ENCODE results near the gene GABRP.
"Not testable (repeated sequence)": the region's sequence is repeated elsewhere in the genome, so short reads cannot be mapped to it uniquely, and the experiment has no call there.

GABRP gene, protein sequence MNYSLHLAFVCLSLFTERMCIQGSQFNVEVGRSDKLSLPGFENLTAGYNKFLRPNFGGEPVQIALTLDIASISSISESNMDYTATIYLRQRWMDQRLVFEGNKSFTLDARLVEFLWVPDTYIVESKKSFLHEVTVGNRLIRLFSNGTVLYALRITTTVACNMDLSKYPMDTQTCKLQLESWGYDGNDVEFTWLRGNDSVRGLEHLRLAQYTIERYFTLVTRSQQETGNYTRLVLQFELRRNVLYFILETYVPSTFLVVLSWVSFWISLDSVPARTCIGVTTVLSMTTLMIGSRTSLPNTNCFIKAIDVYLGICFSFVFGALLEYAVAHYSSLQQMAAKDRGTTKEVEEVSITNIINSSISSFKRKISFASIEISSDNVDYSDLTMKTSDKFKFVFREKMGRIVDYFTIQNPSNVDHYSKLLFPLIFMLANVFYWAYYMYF

DNA sequence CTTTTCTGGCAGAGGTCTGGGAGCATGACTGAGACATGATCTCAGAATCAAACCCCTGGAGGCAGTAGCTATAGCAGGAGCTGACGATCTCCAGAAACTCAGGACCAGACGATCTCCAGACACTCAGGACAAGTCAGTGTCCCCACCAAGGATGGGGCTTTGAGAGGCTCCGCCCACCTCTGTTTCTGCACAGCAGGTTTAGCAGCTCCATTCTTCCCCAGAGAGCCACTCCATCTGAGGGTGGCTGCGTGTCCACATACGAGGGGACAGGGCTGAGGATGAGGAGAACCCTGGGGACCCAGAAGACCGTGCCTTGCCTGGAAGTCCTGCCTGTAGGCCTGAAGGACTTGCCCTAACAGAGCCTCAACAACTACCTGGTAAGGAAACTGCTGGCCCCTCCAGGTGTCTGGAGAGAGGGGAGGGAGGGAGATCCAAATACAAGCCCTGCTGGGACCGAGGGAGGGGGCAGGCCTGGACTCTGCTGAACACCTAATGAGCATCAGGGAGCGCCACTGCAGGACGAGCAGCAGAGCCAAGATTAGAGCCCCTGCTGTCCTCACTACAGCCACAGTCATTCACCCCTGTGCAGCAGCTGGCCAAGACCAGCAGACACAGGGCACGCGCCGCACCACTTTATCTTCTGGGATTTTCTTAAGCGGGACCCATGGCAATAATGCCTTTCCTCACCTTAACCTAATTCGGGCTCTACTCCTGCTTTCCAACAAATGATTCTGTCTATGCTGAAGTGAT, at the start of gene GABRP:
GABRP (plus strand) TSS at position 228 of the 750 bp plus-strand sequence. CDS start 4,891 bp downstream, outside the sequence.
- DNase-seq, result no peak

DNA sequence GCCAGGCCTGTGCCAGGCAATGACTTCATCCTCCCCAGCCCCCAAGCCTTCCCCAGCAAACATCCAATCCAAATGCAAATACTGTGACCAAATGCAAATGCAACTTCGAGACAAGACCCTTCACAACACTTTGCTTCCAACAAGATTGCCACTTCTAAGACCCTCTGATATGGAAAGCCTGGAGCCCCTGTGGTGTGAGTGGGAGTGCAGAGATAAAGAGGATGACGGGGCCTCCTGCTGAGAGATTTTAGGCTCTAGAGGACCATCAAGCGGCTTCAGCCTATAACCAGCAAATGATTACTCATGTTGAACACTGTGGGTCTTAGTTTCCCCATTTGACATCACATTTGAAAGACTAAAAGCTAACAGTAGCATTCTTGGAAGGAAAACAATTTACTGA, 46.6 kb upstream of the GABRP start:
- no peak for DNase-seq

DNA sequence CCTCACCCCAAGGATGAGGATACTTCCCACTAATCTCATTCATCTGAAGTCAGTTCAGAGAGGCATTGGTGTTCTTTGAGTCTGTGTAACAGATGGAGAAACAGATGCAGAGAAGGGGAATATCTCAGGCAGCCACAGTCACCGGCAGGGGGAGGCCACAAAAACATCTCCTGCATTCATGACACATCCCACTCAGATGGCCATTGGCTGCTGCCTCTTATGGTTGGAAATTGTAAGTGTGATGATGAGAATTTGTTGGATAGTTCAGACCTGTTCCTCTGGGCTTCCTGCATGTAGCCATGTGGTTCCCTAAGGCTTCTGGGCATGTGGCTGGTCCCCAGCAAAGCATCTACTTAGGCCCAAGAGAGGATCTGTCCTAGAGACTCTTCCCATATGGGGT, 45.9 kb upstream of the GABRP start:
- no peak for DNase-seq

DNA sequence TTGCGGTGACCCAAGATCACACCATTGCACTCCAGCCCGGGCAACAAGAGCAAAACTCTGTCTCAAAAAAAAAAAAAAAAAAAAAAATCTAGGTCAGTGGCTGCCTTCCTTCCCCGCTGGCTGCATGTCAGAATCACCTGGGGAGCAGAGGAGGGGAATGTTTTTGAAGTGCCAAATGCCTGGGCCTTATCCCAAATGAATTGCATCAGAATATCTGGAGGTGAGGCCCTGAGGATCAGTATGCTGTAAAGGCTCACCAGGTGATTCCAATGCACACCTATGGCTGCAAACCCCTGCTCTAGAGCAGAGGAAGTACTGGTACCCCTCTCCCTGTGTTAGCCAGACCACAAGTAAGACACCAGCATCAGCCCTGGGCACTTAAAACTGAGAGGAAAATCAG, 44.7 kb upstream of the GABRP start:
- no peak for DNase-seq

DNA sequence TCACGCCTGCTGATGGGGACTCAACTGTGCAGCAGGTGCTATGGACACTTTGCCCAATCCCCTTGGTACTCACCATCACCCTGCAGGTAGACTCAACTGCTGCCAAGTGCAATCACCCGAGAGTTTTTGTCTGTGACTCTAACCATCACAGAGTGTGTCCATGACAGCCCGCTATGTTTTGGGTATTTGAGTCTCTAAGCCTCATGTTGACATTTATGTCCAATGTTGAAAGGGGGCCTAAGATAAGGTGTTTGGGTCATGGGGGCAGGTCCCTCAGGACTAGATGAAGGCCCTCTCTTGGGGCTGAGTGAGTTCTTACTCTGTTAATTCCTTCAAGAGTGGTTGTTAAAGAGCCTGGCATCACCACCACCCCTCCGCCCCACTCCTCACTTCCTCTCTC, 44.1 kb upstream of the GABRP start:
- DNase-seq, result no peak

DNA sequence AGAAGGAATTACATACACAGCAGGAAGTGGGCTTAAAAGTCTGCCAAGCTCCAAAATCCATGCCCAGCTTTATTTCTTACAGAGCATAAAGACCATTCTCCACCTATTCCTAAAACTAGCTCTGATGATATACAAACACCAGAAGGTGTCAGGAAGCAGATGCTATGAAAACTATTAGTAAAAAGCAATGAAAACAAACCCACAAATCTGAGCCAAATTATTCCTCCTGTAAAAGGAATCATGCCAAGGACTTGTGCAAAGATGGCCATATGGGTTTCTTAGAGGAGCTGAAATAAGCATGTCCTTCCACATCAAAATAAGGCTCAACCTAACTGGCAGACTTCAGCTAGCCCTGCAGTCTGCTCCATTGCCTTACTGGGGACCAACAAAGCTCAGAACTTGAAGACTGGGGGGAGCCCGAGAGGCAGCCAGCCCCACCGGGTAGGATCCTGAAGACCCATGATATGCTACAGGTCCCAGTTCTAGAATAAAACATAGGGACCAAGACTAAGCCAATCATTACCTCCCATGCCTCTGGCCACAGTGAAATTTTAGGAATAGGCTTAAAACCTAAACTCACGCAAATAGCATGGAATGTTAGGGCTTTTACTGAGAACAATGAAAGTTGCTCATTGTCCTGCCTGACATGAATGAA, 42.8 kb upstream of the GABRP start:
- no peak for DNase-seq

DNA sequence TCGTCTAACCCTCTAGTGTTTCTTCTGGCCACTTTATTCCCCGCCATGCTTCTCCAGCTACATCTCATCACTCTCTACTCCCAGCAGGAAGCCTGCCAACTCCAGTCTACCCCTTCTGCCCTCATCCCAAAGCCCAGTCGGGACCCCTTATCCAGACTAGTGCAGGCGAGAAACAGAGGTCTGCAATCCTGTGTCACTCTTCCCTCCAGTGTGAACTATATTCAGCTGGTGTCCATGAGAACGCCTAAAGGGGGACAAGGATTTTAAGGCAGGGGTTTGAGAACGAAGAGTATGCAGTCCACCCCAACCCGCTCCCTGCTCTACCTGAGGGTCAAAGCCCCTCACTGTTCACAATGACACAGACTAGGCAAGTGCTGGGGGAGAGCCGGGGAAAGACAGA, 41.7 kb upstream of the GABRP start:
- no peak for DNase-seq

DNA sequence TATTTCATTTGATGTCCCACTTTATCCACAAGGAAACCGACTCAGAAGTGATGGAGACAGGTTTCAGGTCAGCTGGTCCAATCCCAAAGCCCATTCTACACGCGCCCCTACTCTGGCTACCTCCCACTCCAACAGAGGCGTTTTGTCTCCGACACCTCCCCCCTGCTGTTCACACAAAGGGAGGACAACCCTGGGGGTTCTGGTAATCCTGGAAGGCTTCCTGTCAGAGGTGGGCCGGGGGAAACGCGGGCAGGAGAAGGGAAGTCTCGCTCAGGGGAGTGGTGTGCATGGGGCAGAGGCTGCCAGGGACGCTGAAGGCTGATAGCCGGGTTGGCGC, 39.7 kb upstream of the GABRP start:
- no peak for DNase-seq

DNA sequence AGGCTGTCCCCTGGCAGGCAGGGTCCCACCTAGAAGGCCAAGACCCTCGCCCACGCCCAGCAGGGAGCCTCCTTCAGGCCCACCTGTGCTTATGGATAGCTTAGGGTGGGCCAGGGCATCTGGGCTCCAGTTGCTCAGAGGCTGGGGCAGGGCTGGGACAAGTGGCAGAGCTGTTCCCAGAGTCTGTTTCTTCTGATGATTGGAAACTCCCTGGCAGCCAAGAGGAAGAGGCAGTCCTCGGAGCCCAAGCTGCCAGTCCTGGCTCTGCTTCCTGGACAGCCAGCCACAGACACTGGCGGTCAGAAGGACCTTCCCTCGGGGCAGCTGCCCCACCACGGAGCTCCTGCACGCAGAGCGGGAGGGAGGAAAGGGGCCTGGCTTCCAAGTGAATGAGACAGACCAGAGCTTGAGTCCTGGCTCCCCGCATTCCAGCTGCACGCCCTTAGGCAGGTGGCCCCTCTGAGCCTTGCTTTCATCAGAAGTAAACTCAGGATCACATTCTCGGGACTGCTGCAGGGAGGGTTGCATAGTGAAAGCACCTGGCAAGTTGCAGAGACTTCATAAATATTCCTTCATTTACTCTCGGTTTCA, 37.9 kb upstream of the GABRP start:
- DNase-seq, result no peak

DNA sequence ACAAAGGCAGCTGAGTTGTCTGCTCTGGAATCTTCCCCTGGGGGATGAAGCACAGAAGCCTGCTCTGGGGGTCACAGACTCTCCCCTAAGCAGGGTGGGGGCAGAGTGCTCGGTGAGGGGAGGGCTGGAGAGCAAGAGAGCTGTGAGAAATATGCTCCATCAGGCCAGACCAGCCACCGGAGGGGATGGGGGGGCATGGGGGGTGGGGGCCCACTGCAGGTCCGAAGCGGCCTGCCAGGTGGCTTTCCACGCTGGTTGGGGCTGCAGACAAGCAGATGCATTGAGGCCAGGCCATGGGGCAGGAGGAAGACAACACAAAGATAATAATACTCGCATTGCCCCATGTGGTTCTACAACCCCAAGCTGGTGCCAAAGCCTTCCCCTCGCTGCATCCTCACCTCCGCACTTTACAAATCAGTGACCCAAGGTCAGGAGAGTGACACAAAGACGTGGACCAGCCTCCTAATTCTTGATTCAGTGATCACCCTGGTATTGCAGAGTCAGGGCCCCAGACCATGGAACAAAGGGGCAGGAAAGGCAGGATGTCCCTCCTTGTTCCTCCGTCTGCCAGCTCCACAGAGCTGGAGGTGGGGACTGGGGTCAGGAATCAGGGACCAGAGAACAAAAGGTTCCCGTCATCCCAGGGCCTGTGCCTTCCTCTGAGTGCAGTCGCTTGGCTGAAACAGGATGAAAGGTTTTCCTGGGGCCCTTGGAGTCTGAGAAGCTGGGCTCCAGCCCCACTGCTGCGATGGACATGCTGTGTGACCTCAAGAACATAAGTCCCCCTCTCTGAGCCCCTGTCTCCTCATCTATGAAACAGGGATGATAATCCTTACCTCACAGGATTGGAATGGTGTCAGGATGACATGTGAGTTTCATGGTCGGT, 37.2 kb upstream of the GABRP start:
- DNase-seq, result no peak

DNA sequence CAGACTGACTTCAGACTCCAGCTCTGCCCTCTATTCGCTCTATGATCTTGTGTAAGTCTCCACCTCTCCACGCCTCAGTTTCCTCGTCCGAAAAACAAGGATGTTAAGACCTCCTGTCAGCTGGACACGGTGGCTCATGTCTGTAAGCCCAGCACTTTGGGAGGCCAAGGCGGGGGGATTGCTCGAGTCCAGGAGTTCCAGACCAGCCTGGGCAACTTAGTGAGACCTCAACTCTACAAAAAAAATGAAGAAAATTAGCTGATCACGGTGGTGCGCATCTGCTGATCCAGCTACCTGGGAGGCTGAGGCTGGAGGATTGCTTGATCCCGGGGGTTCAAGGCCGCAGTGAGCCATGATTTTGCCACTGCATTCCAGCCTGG, 36.6 kb upstream of the GABRP start:
- DNase-seq, result no peak

DNA sequence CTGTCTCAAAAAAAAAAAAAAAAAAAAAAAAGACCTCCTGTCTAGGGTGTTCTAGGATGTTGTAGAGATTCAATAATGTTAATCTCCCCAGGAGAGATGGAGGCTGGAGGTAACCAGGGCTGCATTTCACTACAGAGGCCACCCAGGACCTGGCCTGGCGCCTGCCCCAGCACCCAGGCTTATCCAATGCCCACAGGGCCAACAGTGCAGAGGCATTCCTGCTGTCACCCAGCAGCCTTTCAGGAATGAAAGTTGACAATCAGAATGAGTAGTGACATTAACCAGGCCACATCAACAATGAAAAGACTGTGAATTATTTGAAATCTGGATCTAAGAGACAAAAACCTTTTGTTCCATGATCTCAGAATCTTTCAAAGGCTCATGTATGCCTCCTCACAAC, 36.2 kb upstream of the GABRP start:
- DNase-seq, result no peak

DNA sequence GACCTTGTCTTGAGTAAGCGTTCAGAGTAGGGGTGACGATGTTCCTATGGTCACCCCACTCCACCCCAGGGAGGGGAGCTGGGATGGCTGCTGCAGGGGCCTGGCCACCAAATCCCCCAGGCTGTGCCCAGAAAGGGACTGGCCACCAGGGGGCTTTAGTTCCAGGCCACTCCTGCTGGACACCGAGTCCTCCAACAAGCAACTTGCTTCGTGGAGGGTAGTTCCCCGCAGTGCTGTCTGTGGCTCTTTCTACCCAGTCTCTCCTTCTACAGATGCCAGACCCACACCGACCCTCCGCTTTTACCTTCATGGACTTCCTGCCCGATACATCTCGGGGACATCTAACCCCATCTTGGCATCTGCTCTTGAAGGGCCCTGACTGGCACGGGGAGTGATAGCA, 35.7 kb upstream of the GABRP start:
- no peak for DNase-seq

DNA sequence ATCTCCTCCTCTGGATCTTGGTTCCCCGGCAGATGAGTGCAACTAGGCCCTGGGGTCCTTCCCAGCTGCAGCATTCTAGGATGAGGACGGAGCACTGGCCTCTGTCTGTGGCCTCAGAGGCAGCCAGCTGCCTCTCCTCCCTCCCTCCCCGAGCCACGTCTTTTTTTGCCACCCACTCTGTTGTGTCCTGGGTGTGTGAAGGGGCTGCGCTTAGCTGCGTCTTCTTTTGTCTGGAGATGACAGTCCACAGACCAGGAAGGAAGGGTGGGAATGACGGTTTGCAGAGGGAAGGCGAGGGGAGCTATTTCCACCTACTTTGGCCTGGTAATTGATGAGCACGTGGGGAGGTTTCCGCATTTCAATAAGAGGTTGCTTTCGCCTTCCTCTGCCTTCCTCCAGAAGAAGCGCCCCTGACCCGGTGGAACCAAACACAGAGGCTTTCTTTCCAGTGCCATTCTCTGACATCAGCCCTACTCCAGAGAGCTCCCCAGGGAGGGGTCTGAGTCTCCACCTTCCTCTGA, 34.5 kb upstream of the GABRP start:
- DNase-seq, result no peak

DNA sequence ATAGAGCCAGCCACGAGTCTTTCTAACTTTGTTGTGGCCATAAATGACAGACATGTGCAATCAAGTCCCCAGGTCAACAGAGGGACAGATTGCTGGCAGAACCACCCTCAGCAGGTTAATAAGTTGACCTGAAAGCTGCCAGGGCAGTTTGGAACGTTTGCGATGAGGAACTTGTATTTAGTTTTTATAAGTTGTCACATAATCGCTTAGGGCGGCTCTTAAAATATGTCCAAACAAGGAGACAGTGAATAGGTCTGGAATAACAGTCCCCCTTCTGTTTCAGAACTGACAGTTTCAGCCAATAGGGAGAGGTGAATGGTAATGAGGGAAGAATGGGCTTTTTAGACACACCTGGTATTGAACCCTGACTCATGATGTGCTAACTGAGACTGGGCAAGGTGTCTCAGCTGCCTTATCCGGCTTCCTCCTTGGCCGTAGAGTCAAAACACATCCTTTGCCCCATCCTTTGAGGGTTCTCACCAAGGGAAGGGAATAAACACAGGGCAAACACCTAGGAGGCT, 33.6 kb upstream of the GABRP start:
- no peak for DNase-seq

DNA sequence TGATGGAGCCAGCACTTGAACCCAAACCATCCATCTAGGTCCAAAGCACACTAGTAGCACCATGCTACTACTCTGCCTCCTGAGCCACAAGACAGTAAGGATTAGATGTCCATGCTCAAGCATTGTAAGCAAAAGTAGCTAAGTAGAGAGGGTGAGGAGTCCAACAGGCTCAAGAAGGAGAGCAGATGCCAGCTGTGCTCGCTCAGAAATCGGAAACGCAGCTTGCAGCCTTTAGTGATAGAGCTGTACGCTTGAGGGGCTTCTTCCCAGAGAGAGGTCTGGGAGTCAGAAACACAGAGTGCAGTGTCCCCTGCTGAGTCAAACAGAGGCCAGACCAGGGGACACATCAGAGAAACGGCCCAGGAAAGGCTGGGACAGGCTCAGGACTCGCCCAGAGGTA, 32.7 kb upstream of the GABRP start:
- DNase-seq, result no peak

DNA sequence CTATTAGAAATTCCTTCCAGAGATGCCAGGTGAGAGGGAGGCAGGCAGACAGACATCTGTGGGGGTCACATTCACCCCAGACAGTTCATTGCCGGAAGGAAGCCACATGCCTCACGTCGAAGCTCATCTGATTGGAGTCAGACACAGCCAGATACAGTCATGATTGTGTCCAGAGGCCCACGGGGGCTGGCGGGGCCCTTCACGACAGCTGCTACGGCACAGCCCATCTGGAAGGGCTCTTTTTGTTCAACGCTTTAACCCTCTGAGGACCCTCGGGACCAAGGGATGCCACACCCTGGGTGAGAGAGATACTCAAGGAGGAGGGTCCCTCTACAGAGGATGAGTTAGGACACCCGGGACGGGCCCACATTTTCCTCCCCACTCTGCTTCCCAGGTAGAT, 31.9 kb upstream of the GABRP start:
- DNase-seq, result no peak

DNA sequence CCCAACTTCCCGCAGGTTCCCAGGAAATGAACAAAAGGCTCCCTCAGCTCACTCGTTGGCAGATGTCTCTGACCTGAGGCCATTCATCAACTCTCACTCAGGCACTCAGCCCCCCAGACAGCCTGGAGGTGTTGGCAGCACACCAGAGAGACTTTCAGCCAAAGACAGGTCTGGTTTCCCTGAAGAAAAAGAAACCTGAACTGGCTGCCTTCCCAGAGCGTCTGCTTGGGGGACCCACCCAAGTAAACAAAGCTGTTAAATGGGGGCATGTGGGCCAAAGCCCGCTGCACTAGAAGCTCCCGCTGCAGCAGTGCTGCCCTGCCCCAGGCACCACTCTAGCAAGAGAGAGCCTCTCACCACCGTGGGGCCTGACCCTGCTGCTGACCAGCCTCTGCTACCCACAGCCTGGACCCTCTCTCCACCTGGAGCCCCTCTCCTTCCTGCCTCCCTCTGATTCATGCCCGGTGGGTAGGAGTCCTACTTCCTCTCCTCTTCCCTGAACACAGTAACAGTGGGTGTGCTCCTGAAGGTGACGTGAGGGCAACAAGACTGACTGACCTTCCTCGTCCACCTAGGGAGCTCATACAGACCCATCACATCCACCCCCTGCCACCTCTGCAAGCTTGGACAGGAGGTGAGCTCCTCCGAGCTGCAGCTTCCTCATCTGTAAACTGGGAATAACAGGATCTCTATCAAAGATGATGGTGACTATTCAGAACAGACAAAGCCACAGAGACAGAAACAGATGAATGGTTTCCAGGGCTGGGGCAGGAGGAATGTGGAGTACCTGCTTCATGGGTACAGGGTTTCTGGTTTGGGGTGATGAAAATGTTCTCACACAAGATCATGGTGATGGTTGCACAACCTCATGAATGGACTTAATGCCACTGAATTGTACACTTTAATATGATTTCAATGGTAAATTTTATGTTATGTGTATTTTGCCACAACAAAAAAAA, 31.0 kb upstream of the GABRP start:
- no peak for DNase-seq

DNA sequence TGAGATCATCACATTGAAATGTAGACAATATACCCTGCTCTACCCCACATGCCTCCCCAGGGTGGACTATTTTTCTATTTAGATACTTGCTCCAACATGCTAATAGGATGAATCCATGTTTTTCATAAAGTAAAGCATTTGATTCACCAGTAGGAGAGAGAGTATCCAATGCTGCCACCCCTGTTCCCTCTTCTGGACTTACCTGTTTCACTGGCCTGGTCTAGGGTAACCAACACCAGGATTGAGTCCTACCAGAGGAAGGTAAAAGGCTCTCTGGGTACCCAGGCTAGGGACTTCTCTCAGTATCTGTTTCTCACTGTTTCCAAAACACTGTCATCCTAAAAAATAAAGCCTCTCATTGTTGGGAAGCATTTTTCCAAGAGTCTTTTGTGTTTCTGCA, 30.2 kb upstream of the GABRP start:
- DNase-seq, result no peak

DNA sequence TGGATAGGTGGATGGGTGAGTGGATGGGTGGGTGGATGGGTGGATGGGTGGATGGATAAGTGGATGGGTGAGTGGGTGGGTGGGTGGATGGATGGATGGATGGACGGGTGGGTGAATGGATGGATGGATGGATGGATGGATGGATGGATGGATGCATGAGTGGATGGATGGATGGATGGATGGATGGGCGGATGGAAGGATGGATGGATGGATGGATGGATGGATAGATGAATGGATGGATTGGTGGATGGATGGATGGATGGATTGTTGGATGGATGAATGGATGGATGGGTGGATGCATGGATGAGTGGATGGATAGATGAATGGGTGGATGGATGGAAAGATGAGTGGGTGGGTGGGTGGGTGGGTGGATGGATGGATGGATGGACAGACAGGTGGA, 29.0 kb upstream of the GABRP start:
- not testable (repeated sequence) for DNase-seq

All from NK-92 treated with Interleukin-12 subunit alpha and Interleukin-12 subunit beta, amount 100 ng/mL, for 24 hours (cell line).